Panc1 (cell line): ENCODE measurements around the gene PKN3.

ENCODE experiments used
- POLR2AphosphoS5 ChIP-seq: IDR thresholded peaks from 2 replicates; pipeline ENCODE4 v1.6.1; 2012; ENCODE audit warnings: mild to moderate bottlenecking, low read depth, low read length, moderate library complexity
- REST ChIP-seq, 2 experiments: IDR thresholded peaks; 2 replicates each; pipeline ENCODE4 v1.6.1; 2011 to 2012; ENCODE audit warnings: low read depth in 2 of 2, control low read depth in 1 of 2, low read length in 1 of 2, mild to moderate bottlenecking in 1 of 2, moderate library complexity in 1 of 2; ENCODE audit not compliant: insufficient read depth in 1 of 2
- SIN3A ChIP-seq: IDR thresholded peaks from 2 replicates; pipeline ENCODE4 v1.6.1; 2012; ENCODE audit warnings: low read depth, mild to moderate bottlenecking, low read length, moderate library complexity, borderline replicate concordance; ENCODE audit not compliant: insufficient read depth
- TF ChIP-seq, protein P1 (sequence below): fragments of 450-650 bp; IDR thresholded peaks from 2 replicates; pipeline ENCODE4 v1.5.1; 2017; ENCODE audit warnings: mild to moderate bottlenecking

DNA sequence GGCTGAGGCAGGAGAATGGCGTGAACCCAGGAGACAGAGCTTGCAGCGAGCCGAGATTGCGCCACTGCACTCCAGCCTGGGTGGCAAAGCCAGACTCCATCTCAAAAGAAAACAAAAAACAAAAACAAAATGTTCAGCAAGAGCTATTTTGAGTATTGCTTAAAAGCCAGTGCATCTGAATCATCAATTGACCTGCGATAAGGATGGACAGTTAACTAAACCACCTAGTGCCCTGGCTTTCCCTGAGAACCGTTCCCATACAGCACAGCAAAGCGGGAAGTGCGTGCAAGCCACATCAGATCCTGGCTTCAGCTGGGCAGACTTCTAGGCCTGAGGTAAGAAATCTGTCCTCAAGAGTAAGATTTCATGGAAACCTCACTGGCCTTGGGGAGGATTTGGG is 48.4 kb upstream of the PKN3 start:
- TF ChIP-seq, protein P1, sequence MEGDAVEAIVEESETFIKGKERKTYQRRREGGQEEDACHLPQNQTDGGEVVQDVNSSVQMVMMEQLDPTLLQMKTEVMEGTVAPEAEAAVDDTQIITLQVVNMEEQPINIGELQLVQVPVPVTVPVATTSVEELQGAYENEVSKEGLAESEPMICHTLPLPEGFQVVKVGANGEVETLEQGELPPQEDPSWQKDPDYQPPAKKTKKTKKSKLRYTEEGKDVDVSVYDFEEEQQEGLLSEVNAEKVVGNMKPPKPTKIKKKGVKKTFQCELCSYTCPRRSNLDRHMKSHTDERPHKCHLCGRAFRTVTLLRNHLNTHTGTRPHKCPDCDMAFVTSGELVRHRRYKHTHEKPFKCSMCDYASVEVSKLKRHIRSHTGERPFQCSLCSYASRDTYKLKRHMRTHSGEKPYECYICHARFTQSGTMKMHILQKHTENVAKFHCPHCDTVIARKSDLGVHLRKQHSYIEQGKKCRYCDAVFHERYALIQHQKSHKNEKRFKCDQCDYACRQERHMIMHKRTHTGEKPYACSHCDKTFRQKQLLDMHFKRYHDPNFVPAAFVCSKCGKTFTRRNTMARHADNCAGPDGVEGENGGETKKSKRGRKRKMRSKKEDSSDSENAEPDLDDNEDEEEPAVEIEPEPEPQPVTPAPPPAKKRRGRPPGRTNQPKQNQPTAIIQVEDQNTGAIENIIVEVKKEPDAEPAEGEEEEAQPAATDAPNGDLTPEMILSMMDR: no peak
- TF ChIP-seq POLR2AphosphoS5 (no peak), REST (IDR thresholded peaks at IDR 0.05; ENCODE audit: insufficient read depth in 1 of 2, low read depth in 2 of 2, low read length in 1 of 2) (no peak), SIN3A (no peak)
